OCI-M2 (cell line): Measurements from ENCODE around the gene TRIM6.
"Not testable (repeated sequence)": the region's sequence is repeated elsewhere in the genome, so short reads cannot be mapped to it uniquely, and the experiment has no call there.

Experiments
- DNase-seq: peaks from one replicate; lab custom pipeline; 2025; ENCODE audit not compliant: unreplicated experiment; lab: John Stamatoyannopoulos, UW

Gene TRIM6

GRCh38 chr11:5596607-5597201 is at the start of gene TRIM6:
TRIM6 (plus strand) TSS chr11:5596637; CDS start chr11:5596898, 261 bp downstream.
- DNase-seq: peak; percentile 38

GRCh38 chr11:5547982-5548381 is 48.5 kb upstream of the TRIM6 start:
- no peak for DNase-seq

GRCh38 chr11:5548440-5548839 is 48.0 kb upstream of the TRIM6 start, which contains the start of gene OR52H1:
OR52H1 (minus strand) TSS chr11:5548540; CDS start chr11:5545505, 3,035 bp downstream.
- DNase-seq: no peak

GRCh38 chr11:5550440-5551095 is 45.9 kb upstream of the TRIM6 start:
- no peak for DNase-seq

GRCh38 chr11:5553343-5553742 is 43.1 kb upstream of the TRIM6 start:
- DNase-seq: no peak

GRCh38 chr11:5556596-5557188 is 39.7 kb upstream of the TRIM6 start:
- DNase-seq: no peak

GRCh38 chr11:5557751-5558150 is 38.7 kb upstream of the TRIM6 start:
- no peak for DNase-seq

- DNase-seq: no peak
Measured at GRCh38 chr11:5564259-5565019, 32.0 kb upstream of the TRIM6 start.

- DNase-seq: no peak
Measured at GRCh38 chr11:5574654-5575053, 21.8 kb upstream of the TRIM6 start.

- DNase-seq: no peak
Measured at GRCh38 chr11:5575152-5575551, 21.3 kb upstream of the TRIM6 start.

GRCh38 chr11:5577101-5577500 is 19.3 kb upstream of the TRIM6 start:
- no peak for DNase-seq

- no peak for DNase-seq
Measured at GRCh38 chr11:5580577-5580976, 15.9 kb upstream of the TRIM6 start, which contains the start of gene OR52B6. OR52B6 (plus strand) TSS chr11:5580877; CDS start chr11:5580877, 0 bp downstream.

GRCh38 chr11:5581014-5581413 is 15.4 kb upstream of the TRIM6 start:
- no peak for DNase-seq

- not testable (repeated sequence) for DNase-seq
Measured at GRCh38 chr11:5584458-5584857, 12.0 kb upstream of the TRIM6 start.

GRCh38 chr11:5589906-5590305 is 6.5 kb upstream of the TRIM6 start:
- DNase-seq: not testable (repeated sequence)

GRCh38 chr11:5591613-5592012 is 4.8 kb upstream of the TRIM6 start:
- DNase-seq: no peak

- DNase-seq: no peak
Measured at GRCh38 chr11:5592615-5593014, 3.8 kb upstream of the TRIM6 start.

- DNase-seq: no peak
Measured at GRCh38 chr11:5593146-5593545, 3.3 kb upstream of the TRIM6 start.

GRCh38 chr11:5597953-5598352 is 1.5 kb downstream of the TRIM6 start:
- DNase-seq: no peak

GRCh38 chr11:5600374-5600851 is 4.0 kb downstream of the TRIM6 start:
- peak; percentile 38 for DNase-seq

GRCh38 chr11:5602791-5603190 is 6.4 kb downstream of the TRIM6 start:
- DNase-seq: not testable (repeated sequence)
